ENCODE data around the gene LEMD2. TPM values are rescaled to one million over a fixed set of nuclear protein-coding genes. Genes with fewer than 3 reads are reported as not detected.

LEMD2 gene
- 100 to 1,000 TPM in 2 of 4 donors, 10 to 100 TPM in 2; 57.3 to 159 (median 112) TPM for total RNA-seq

GRCh38 chr6:33788694-33789549 lies at the start of gene LEMD2:
Gene LEMD2 (minus strand): TSS chr6:33789130. CDS start chr6:33789116, 14 bp downstream.
- H3K4me3 ChIP-seq: peak within 1 kb of the TSS; percentile 73 to 99 (median 88)
- intact Hi-C loops (cut with DNase I; ENCODE audit: low total_unique reads) (loop anchor here (5.0 kb wide), 1 partner anchor 93 kb away; no protein-coding TSS in a partner anchor), in situ Hi-C loops (cut with MboI; ENCODE audit: low pct_ligation_motif_present in 1 of 4, low pct_unique_long_range_greater_than_20kb in 1 of 4, low sequenced_read_pairs in 3 of 4) (no loop called here)
- H3K36me3 ChIP-seq: peaks cover 0 to 10% (median under 1%) of the 10 kb centered on the region in 4 donors
- H3K4me1 ChIP-seq: peaks cover 19 to 35% (median 30%) of the 10 kb centered on the region in 4 donors
- 5 to 6% methylated on average over 6 to 52 of the region's 86 CpGs for WGBS, 2 donors (ENCODE audit: low coverage in 1 of 2)
- peaks cover 9% of the 10 kb centered on the region for H3K27me3 ChIP-seq
- peak; percentile 95 for DNase-seq
- peak; percentile 81 for TF ChIP-seq POLR2A (IDR thresholded peaks at IDR 0.05)
- TF ChIP-seq EP300 (IDR thresholded peaks at IDR 0.05; ENCODE audit: low read depth): no peak
- TF ChIP-seq, protein P1, sequence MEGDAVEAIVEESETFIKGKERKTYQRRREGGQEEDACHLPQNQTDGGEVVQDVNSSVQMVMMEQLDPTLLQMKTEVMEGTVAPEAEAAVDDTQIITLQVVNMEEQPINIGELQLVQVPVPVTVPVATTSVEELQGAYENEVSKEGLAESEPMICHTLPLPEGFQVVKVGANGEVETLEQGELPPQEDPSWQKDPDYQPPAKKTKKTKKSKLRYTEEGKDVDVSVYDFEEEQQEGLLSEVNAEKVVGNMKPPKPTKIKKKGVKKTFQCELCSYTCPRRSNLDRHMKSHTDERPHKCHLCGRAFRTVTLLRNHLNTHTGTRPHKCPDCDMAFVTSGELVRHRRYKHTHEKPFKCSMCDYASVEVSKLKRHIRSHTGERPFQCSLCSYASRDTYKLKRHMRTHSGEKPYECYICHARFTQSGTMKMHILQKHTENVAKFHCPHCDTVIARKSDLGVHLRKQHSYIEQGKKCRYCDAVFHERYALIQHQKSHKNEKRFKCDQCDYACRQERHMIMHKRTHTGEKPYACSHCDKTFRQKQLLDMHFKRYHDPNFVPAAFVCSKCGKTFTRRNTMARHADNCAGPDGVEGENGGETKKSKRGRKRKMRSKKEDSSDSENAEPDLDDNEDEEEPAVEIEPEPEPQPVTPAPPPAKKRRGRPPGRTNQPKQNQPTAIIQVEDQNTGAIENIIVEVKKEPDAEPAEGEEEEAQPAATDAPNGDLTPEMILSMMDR (IDR thresholded peaks at IDR 0.05): peak in 1 of 5 experiments; percentile 2
- peak; percentile 87 to 100 (median 99) for TF ChIP-seq POLR2AphosphoS5 (IDR thresholded peaks at IDR 0.05)
- peak within 1 kb of the TSS; percentile 96 to 99 (median 98) for H3K27ac ChIP-seq
- no peaks in the 10 kb centered on the region for H3K9me3 ChIP-seq

DNA sequence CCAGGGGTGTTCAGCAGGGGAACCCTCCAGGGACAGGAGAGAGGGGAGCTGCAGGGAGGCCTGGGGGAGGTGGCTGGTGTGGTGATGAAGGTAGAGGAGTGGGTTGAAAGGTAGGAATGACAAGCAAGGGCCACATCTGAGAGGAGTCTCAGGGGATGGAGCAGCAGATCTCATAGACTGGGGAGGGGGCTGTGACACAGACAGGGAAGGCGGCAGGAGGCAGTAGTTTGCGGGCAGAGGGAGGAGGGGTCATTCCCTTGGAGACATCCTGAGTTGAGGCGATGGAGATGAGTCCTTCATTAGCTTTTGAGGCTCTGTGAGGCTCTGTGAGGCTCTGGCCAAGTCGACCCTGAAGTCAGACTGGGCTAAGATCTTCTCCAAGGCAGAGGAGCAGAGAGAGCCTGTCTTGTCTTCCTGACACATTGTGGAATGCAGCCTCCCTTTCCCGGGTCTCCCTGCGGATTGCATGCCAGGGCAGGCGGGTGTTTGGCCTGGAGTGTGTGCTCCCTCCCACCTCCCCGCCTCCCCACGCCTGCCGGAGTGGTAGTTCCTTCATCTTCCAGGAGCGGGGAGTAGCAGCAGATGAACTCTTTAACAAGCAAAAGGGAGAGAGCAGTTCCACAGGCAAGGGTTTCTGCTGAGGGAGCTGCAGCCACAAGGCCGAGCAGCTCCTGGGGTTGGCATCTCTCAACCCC lies 49.2 kb upstream of the LEMD2 start:
- WGBS, 2 donors (ENCODE audit: low coverage in 1 of 2): 67 to 69% methylated on average over 3 to 12 of the region's 12 CpGs
- in situ Hi-C loops (cut with MboI; ENCODE audit: low pct_ligation_motif_present in 1 of 4, low pct_unique_long_range_greater_than_20kb in 1 of 4, low sequenced_read_pairs in 3 of 4): no loop called here
- no peak overlapping the region for H3K27ac ChIP-seq
- intact Hi-C loops (cut with DNase I; ENCODE audit: low total_unique reads): no loop called here
- DNase-seq: no peak
- no peak overlapping the region for H3K4me3 ChIP-seq
- no peaks in the 10 kb centered on the region for H3K27me3 ChIP-seq
- no peak for TF ChIP-seq POLR2AphosphoS5 (IDR thresholded peaks at IDR 0.05)
- TF ChIP-seq, protein P1 (IDR thresholded peaks at IDR 0.05): no peak
- TF ChIP-seq POLR2A (IDR thresholded peaks at IDR 0.05): no peak
- TF ChIP-seq EP300 (IDR thresholded peaks at IDR 0.05; ENCODE audit: low read depth): no peak
- H3K36me3 ChIP-seq: no peaks in the 10 kb centered on the region
- peaks cover 0 to 20% (median 8%) of the 10 kb centered on the region in 4 donors for H3K4me1 ChIP-seq
- no peaks in the 10 kb centered on the region for H3K9me3 ChIP-seq

GRCh38 chr6:33836806-33837469 lies 48.0 kb upstream of the LEMD2 start:
- 65 to 76% methylated on average over 2 to 3 of the region's 3 CpGs for WGBS, 2 donors (ENCODE audit: low coverage in 1 of 2)

More at GRCh38 chr6:33836806-33837469, 48.0 kb upstream of the LEMD2 start:
- H3K9me3 ChIP-seq: no peaks in the 10 kb centered on the region
- no peak for DNase-seq
- no peaks in the 10 kb centered on the region for H3K27me3 ChIP-seq
- intact Hi-C loops (cut with DNase I; ENCODE audit: low total_unique reads) (no loop called here), in situ Hi-C loops (cut with MboI; ENCODE audit: low pct_ligation_motif_present in 1 of 4, low pct_unique_long_range_greater_than_20kb in 1 of 4, low sequenced_read_pairs in 3 of 4) (no loop called here)
- H3K4me3 ChIP-seq: no peak overlapping the region
- H3K36me3 ChIP-seq: no peaks in the 10 kb centered on the region
- TF ChIP-seq EP300 (IDR thresholded peaks at IDR 0.05; ENCODE audit: low read depth) (no peak), POLR2A (IDR thresholded peaks at IDR 0.05) (no peak), POLR2AphosphoS5 (IDR thresholded peaks at IDR 0.05) (no peak)
- TF ChIP-seq, protein P1 (IDR thresholded peaks at IDR 0.05): no peak
- no peak overlapping the region for H3K27ac ChIP-seq
- peaks cover 0 to 20% (median 8%) of the 10 kb centered on the region in 4 donors for H3K4me1 ChIP-seq
